Measurements from ENCODE around the gene TBR1.

Gene TBR1

DNA sequence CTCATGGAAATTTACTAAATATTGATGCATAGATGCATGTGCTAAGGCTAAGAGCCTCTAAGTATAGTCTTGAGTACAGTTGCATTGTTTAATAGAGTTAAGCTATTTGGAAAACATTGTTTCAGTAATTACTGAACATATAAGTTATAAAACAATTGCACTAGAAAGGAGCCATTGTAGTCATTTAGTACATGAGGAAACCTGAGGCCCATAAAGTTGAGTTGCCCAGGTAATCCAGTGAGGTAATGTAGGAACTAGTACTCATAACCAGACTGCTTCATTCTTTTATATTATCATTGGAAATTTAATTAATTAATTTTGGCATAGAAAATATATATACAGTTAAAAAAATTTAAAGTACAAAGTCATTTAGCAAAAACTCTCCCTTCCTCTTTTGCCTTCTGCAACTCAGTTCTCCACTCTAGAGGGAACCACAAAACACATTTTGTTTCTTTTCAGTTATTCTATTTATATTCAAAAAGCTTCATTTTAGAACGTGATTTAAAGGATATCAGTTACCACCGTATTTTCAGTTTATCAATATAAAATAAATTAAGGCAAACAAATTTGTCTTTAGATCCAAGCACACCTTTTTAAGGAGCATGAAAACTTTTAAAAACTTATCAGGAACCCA lies 27.8 kb upstream of the TBR1 start:
- POLR2A ChIA-PET, result no interaction called here
- no peak for DNase-seq (ENCODE audit: extremely low spot score)
- CTCF ChIA-PET, result interaction anchor here (1.1 to 1.2 kb wide), 4 partner anchors 10 to 16 kb away, joined by 3 to 4 read pairs (median 3); no protein-coding TSS in a partner anchor
- no peak for TF ChIP-seq CTCF (IDR thresholded peaks at IDR 0.05; ENCODE audit: control extremely low read depth, extremely low read depth, low read depth, missing control alignments)

DNA sequence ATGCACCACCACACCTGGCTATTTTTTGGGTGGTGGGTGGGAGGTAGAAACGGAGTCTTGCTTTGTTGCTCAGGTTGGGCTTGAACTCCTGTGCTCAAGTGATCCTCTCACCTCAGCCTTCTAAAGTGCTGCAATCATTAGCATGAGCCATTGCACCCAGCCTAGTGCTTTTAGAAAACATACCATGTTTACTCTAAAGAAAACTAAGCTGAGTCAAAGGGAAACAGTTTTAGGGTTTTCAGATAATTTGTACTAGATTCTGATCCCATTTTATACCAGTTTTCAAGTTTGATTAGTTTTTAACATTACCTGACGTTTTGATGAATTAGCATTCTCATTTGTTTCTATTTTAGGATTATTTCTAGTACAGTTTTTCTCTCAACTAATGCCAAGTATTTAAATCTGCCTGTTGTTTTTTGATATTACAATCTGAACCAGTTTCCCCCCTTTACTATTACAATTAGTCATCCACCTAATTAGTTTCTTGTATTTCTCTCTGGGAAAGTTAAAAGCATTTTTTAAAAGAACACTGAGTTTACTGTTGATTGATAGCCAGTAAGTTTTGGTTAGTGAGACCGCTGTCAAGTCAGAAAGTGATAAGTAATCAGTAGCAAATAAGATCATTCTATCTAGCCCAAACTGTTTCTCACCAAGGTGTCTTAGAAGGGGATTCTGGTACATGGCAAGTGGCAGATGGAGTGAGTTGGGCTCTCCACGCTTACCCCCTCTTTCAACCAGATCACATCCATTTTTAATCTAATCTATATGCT lies 24.2 kb upstream of the TBR1 start:
- no peak for DNase-seq (ENCODE audit: extremely low spot score)
- no peak for TF ChIP-seq CTCF (IDR thresholded peaks at IDR 0.05; ENCODE audit: control extremely low read depth, extremely low read depth, low read depth, missing control alignments)
- POLR2A ChIA-PET, result no interaction called here
- CTCF ChIA-PET, result interaction anchor here (1.2 kb wide), 1 partner anchor 19 kb away, joined by 4 read pairs; no protein-coding TSS in a partner anchor

- TF ChIP-seq CTCF (IDR thresholded peaks at IDR 0.05; ENCODE audit: control extremely low read depth, extremely low read depth, low read depth, missing control alignments), result no peak
- ChIA-PET POLR2A (no interaction called here), CTCF (no interaction called here)
- DNase-seq (ENCODE audit: extremely low spot score), result no peak
Measured at GRCh38 chr2:161400076-161400475, 16.0 kb upstream of the TBR1 start.

DNA sequence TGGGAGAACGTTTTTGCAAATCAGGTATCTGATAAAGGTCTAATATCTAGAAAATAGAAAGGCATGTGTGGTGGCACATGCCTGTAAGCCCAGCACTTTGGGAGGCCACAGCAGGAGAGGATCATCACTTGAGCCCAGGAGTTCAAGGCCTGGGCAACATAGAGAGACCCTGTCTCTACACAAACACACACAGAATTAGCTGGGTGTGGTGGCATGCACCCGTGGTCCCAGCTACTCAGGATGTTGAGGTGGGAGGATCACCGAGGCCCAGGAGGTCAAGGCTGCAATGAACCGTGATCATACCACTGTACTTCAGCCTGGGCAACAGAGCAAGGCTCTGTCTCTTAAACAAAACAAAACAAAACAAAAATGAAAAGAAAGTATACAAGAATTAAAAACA lies 13.8 kb upstream of the TBR1 start:
- POLR2A ChIA-PET, result no interaction called here
- CTCF ChIA-PET, result interaction anchor here (1.9 kb wide), 1 partner anchor 12 kb away, joined by 6 read pairs; no protein-coding TSS in a partner anchor
- no peak for DNase-seq (ENCODE audit: extremely low spot score)
- no peak for TF ChIP-seq CTCF (IDR thresholded peaks at IDR 0.05; ENCODE audit: control extremely low read depth, extremely low read depth, low read depth, missing control alignments)

DNA sequence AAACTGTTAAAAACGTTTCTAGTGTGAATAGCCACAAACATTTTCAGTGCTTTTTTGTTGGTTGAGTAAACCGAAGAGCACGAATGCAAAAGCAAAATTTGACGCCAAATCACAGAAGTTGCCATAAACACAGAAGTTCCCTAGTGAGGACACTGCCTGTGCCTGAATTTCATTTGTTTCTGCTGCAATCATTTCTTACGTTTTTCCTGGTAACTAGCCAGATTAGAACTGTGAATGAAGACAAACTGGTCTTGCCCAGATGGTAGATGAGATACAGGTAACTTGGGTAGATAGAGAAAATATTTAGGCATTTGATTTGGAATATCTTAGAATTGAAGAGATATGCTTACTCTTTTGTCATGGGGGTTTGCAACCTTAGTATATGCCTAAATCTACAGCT lies 9.8 kb upstream of the TBR1 start:
- DNase-seq (ENCODE audit: extremely low spot score), result no peak
- TF ChIP-seq CTCF (IDR thresholded peaks at IDR 0.05; ENCODE audit: control extremely low read depth, extremely low read depth, low read depth, missing control alignments), result no peak
- ChIA-PET CTCF (no interaction called here), POLR2A (no interaction called here)

DNA sequence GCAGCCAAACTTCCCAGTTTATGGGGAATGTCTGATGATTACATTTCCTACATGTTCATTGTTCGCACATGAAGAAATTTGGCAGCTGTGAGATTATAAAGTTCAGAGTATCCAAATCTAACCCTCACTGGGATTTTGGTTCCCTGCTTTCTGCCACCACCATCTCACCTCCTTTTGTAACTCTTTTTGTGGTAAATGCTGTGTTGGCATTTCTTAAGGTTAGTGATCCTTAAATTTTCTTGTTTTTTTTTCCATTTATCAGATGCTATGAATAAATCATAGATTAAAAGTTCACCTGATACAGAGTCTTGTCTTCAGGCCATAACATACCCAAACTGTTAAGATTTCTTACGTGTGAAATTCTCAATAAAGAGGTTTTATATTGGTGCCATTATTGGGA lies 8.5 kb upstream of the TBR1 start:
- ChIA-PET POLR2A (no interaction called here), CTCF (no interaction called here)
- TF ChIP-seq CTCF (IDR thresholded peaks at IDR 0.05; ENCODE audit: control extremely low read depth, extremely low read depth, low read depth, missing control alignments), result no peak
- DNase-seq (ENCODE audit: extremely low spot score), result no peak

All from GM10248 (cell line).